GM18861 (cell line): ENCODE data around the gene TMEM158.

ENCODE experiments used
- ATAC-seq: cut with Tn5 transposase; IDR thresholded peaks from one replicate; pipeline ENCODE4 v1.9.1; 2021; ENCODE audit not compliant: unreplicated experiment

Gene TMEM158

GRCh38 chr3:45205126-45205525, 21.0 kb downstream of the TMEM158 start:
- no peak for ATAC-seq

GRCh38 chr3:45204136-45204535, 22.0 kb downstream of the TMEM158 start:
- no peak for ATAC-seq

GRCh38 chr3:45199837-45200648, 26.0 kb downstream of the TMEM158 start:
- ATAC-seq, result no peak

- ATAC-seq, result no peak
These were observed 27.5 kb downstream of the TMEM158 start for GRCh38 chr3:45198264-45199260.

GRCh38 chr3:45194791-45195190, 31.3 kb downstream of the TMEM158 start:
- ATAC-seq, result no peak

- no peak for ATAC-seq
These were observed 34.1 kb downstream of the TMEM158 start for GRCh38 chr3:45191924-45192417.

GRCh38 chr3:45191424-45191823, 34.7 kb downstream of the TMEM158 start:
- no peak for ATAC-seq

GRCh38 chr3:45188719-45189659, 37.1 kb downstream of the TMEM158 start:
- no peak for ATAC-seq

GRCh38 chr3:45187694-45188141, 38.4 kb downstream of the TMEM158 start:
- ATAC-seq, result no peak

GRCh38 chr3:45186871-45187270, 39.2 kb downstream of the TMEM158 start:
- no peak for ATAC-seq

GRCh38 chr3:45185461-45185860, 40.6 kb downstream of the TMEM158 start:
- ATAC-seq, result no peak

GRCh38 chr3:45185052-45185451, 41.0 kb downstream of the TMEM158 start:
- no peak for ATAC-seq

- no peak for ATAC-seq
These were observed 42.2 kb downstream of the TMEM158 start for GRCh38 chr3:45183872-45184262.

- ATAC-seq, result no peak
These were observed 42.9 kb downstream of the TMEM158 start for GRCh38 chr3:45182915-45183871.

GRCh38 chr3:45181496-45181895, 44.6 kb downstream of the TMEM158 start:
- ATAC-seq, result no peak

GRCh38 chr3:45180899-45181298, 45.2 kb downstream of the TMEM158 start:
- ATAC-seq, result no peak

- no peak for ATAC-seq
These were observed 46.0 kb downstream of the TMEM158 start for GRCh38 chr3:45180051-45180450.

GRCh38 chr3:45179163-45179562, 46.9 kb downstream of the TMEM158 start:
- no peak for ATAC-seq
